ENCODE measurements around the gene HS3ST6. TPM values are rescaled to one million over a fixed set of nuclear protein-coding genes. Genes with fewer than 3 reads are reported as not detected.

HS3ST6 gene
- total RNA-seq: 4.4 TPM

- peak within 1 kb of the TSS; percentile 21 to 39 for H3K4me3 ChIP-seq
- no peaks in the 10 kb centered on the region for H3K36me3 ChIP-seq
- H3K9me3 ChIP-seq: no peaks in the 10 kb centered on the region
- intact Hi-C loops (cut with DNase I): no loop called here
- no peak for TF ChIP-seq CTCF (IDR thresholded peaks at IDR 0.05)
- TF ChIP-seq POLR2AphosphoS5 (IDR thresholded peaks at IDR 0.05; ENCODE audit: insufficient read depth in 1 of 2, low read depth in 1 of 2): peak in 1 of 2 donors; percentile 14
- DNase-seq (ENCODE audit: extremely low spot score in 2 of 2): no peak
- H3K4me1 ChIP-seq: peaks cover 53% of the 10 kb centered on the region
- peak within 1 kb of the TSS; percentile 33 for H3K27ac ChIP-seq
- no peaks in the 10 kb centered on the region for H3K27me3 ChIP-seq
Observed at GRCh38 chr16:1918351-1919326, at the start of gene HS3ST6. Gene HS3ST6 (minus strand): TSS chr16:1918415. CDS start chr16:1918323, 92 bp downstream.

- Histone ChIP-seq H3K27ac (peak within 1 kb of the TSS; percentile 91), H3K4me3 (peak within 1 kb of the TSS; percentile 88 to 98), H3K27me3 (no peaks in the 10 kb centered on the region), H3K36me3 (peaks cover 0 to 22% of the 10 kb centered on the region in 2 donors), H3K9me3 (no peaks in the 10 kb centered on the region), H3K4me1 (peaks cover 41% of the 10 kb centered on the region)
- DNase-seq (ENCODE audit: extremely low spot score in 2 of 2): no peak
- intact Hi-C loops (cut with DNase I): no loop called here
- no peak for TF ChIP-seq CTCF (IDR thresholded peaks at IDR 0.05)
- no peak for TF ChIP-seq POLR2A (IDR thresholded peaks at IDR 0.05)
- no peak for TF ChIP-seq POLR2AphosphoS5 (IDR thresholded peaks at IDR 0.05; ENCODE audit: insufficient read depth in 1 of 2, low read depth in 1 of 2)
Observed at GRCh38 chr16:1966460-1966859, 48.2 kb upstream of the HS3ST6 start, which contains the start of gene RNF151. Gene RNF151 (plus strand): TSS chr16:1966856. CDS start chr16:1966882, 26 bp downstream.

GRCh38 chr16:1965396-1966001, 47.3 kb upstream of the HS3ST6 start:
- no peaks in the 10 kb centered on the region for H3K27me3 ChIP-seq
- TF ChIP-seq POLR2AphosphoS5 (IDR thresholded peaks at IDR 0.05; ENCODE audit: insufficient read depth in 1 of 2, low read depth in 1 of 2) (no peak), POLR2A (IDR thresholded peaks at IDR 0.05) (no peak), CTCF (IDR thresholded peaks at IDR 0.05) (no peak)
- intact Hi-C loops (cut with DNase I): no loop called here

GRCh38 chr16:1964506-1965395, 46.5 kb upstream of the HS3ST6 start, which contains the start of gene RPS2:
Gene RPS2 (minus strand): TSS chr16:1964826. CDS start chr16:1964625, 201 bp downstream.
- intact Hi-C loops (cut with DNase I): no loop called here
- Histone ChIP-seq H3K36me3 (peaks cover 0 to 31% of the 10 kb centered on the region in 2 donors), H3K27me3 (no peaks in the 10 kb centered on the region), H3K9me3 (no peaks in the 10 kb centered on the region), H3K4me1 (peaks cover 49% of the 10 kb centered on the region), H3K27ac (peak within 1 kb of the TSS; percentile 91), H3K4me3 (peak within 1 kb of the TSS; percentile 88 to 98)
- peak in 1 of 2 donors; percentile 99 for DNase-seq (ENCODE audit: extremely low spot score in 2 of 2)
- TF ChIP-seq POLR2AphosphoS5 (IDR thresholded peaks at IDR 0.05; ENCODE audit: insufficient read depth in 1 of 2, low read depth in 1 of 2): peak; percentile 95 to 99
- TF ChIP-seq POLR2A (IDR thresholded peaks at IDR 0.05): peak in 1 of 2 donors; percentile 93
- TF ChIP-seq CTCF (IDR thresholded peaks at IDR 0.05): no peak

More at GRCh38 chr16:1965396-1966001, 47.3 kb upstream of the HS3ST6 start:
- Histone ChIP-seq H3K4me3 (peak overlapping the region; percentile 88 to 98), H3K27ac (peak overlapping the region; percentile 91), H3K4me1 (peaks cover 42% of the 10 kb centered on the region), H3K9me3 (no peaks in the 10 kb centered on the region), H3K36me3 (peaks cover 0 to 31% of the 10 kb centered on the region in 2 donors)
- no peak for DNase-seq (ENCODE audit: extremely low spot score in 2 of 2)

Measured in vagina (tissue), 2 donors.